ENCODE data around the gene NKAIN2.

The NKAIN2 gene

GRCh38 chr6:124599656-124600055 lies 796.0 kb downstream of the NKAIN2 start:
- no peak for DNase-seq (ENCODE audit: low read depth)

GRCh38 chr6:124604719-124605118 lies 801.1 kb downstream of the NKAIN2 start:
- no peak for DNase-seq (ENCODE audit: low read depth)

- DNase-seq (ENCODE audit: low read depth), result no peak
These were observed 803.5 kb downstream of the NKAIN2 start for GRCh38 chr6:124607119-124607627.

GRCh38 chr6:124613031-124613430 lies 809.4 kb downstream of the NKAIN2 start:
- no peak for DNase-seq (ENCODE audit: low read depth)

- DNase-seq (ENCODE audit: low read depth), result no peak
These were observed 818.7 kb downstream of the NKAIN2 start for GRCh38 chr6:124622351-124622750.

GRCh38 chr6:124633655-124634054 lies 830.0 kb downstream of the NKAIN2 start:
- no peak for DNase-seq (ENCODE audit: low read depth)

- DNase-seq (ENCODE audit: low read depth), result no peak
These were observed 836.8 kb downstream of the NKAIN2 start for GRCh38 chr6:124640432-124640831.

GRCh38 chr6:124655866-124656265 lies 852.2 kb downstream of the NKAIN2 start:
- no peak for DNase-seq (ENCODE audit: low read depth)

- no peak for DNase-seq (ENCODE audit: low read depth)
These were observed 854.4 kb downstream of the NKAIN2 start for GRCh38 chr6:124658053-124658452.

GRCh38 chr6:124659427-124659826 lies 855.8 kb downstream of the NKAIN2 start:
- no peak for DNase-seq (ENCODE audit: low read depth)

GRCh38 chr6:124660185-124660584 lies 856.5 kb downstream of the NKAIN2 start:
- no peak for DNase-seq (ENCODE audit: low read depth)

- no peak for DNase-seq (ENCODE audit: low read depth)
These were observed 857.5 kb downstream of the NKAIN2 start for GRCh38 chr6:124661097-124661661.

GRCh38 chr6:124668028-124668427 lies 864.4 kb downstream of the NKAIN2 start:
- DNase-seq (ENCODE audit: low read depth), result no peak

- no peak for DNase-seq (ENCODE audit: low read depth)
These were observed 866.2 kb downstream of the NKAIN2 start for GRCh38 chr6:124669713-124670480.

- DNase-seq (ENCODE audit: low read depth), result no peak
These were observed 867.1 kb downstream of the NKAIN2 start for GRCh38 chr6:124670801-124671200.

GRCh38 chr6:124671324-124671723 lies 867.7 kb downstream of the NKAIN2 start:
- DNase-seq (ENCODE audit: low read depth), result no peak

- no peak for DNase-seq (ENCODE audit: low read depth)
These were observed 870.4 kb downstream of the NKAIN2 start for GRCh38 chr6:124674042-124674441.

GRCh38 chr6:124676033-124676432 lies 872.4 kb downstream of the NKAIN2 start:
- no peak for DNase-seq (ENCODE audit: low read depth)

GRCh38 chr6:124677874-124678273 lies 874.2 kb downstream of the NKAIN2 start:
- DNase-seq (ENCODE audit: low read depth), result no peak

GRCh38 chr6:124679387-124679786 lies 875.7 kb downstream of the NKAIN2 start:
- no peak for DNase-seq (ENCODE audit: low read depth)

GRCh38 chr6:124682751-124683150 lies 879.1 kb downstream of the NKAIN2 start:
- no peak for DNase-seq (ENCODE audit: low read depth)

GRCh38 chr6:124683507-124683906 lies 879.8 kb downstream of the NKAIN2 start:
- no peak for DNase-seq (ENCODE audit: low read depth)

GRCh38 chr6:124684621-124685020 lies 881.0 kb downstream of the NKAIN2 start:
- no peak for DNase-seq (ENCODE audit: low read depth)

GRCh38 chr6:124688369-124688768 lies 884.7 kb downstream of the NKAIN2 start:
- no peak for DNase-seq (ENCODE audit: low read depth)
